SIG-M5 (cell line): ENCODE measurements around the gene KRT25.

Source experiments
- DNase-seq: peaks from one replicate; lab custom pipeline; 2025; lab: John Stamatoyannopoulos, UW

KRT25 gene

DNA sequence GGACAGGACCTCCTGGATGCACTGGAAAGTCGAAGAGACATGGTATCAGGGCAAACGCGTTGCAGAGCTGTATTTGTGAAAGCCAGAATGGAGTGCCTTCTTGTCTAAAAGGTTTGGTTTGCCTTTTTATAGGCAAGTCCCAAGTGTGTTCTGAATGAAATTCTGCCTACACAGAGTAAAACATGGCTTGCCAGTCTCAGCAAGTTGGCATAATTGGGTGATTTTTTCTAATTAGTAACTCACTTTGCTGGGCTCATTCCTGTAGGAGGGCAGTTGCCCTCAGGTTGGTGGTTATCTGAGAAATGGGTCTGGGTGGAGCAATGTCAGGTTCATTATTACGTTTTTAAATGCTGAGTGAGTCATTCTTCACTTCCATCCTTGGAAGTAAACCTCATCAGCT lies at the start of gene KRT25:
KRT25 (minus strand) TSS at position 101 of the 400 bp plus-strand sequence; CDS start at position 41, 60 bp downstream.
- no peak for DNase-seq

- DNase-seq, result no peak
Measured at GRCh38 chr17:40803617-40804082, 48.5 kb upstream of the KRT25 start.

DNA sequence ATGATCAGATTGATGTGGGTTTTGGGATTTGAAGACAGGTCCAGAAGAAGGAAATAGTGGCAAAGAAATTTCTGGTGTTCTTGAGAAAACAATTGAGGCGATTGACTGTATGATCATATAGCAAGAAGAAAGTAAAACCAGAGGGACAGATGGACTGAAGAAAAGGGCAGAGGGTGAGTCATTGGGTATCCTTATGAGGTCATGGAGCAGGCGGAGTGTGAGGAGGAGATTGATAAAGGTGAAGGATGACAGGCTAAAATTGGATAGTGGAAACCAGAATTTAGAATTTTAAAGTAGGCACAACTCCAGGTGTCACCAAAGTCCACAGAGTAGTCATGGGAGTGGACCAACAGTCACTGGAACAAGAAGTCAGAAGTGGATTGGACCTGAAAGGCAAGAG lies 46.0 kb upstream of the KRT25 start:
- no peak for DNase-seq

DNA sequence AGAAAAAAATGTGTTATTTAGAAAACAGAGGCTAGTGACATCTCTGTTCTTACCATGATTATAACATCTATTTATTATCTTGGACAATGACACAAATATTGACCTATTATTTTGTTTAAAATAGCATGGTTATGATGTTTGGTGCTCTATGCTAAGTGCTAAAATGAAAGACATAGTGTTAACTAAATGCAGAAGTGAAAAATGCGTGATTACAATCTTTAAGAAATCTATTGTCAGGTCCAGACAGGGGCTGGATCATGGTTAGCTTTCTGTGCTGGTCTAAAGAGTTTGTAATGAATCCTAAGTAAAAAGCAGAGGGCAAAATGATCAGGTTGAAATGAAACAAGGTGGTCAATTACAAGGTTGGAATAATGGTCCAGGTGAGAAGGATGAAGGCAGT lies 45.2 kb upstream of the KRT25 start:
- no peak for DNase-seq

GRCh38 chr17:40799859-40800258 lies 44.7 kb upstream of the KRT25 start, which contains the start of gene KRT28:
Gene KRT28 (minus strand): TSS chr17:40799959. CDS start chr17:40799893, 66 bp downstream.
- no peak for DNase-seq

DNA sequence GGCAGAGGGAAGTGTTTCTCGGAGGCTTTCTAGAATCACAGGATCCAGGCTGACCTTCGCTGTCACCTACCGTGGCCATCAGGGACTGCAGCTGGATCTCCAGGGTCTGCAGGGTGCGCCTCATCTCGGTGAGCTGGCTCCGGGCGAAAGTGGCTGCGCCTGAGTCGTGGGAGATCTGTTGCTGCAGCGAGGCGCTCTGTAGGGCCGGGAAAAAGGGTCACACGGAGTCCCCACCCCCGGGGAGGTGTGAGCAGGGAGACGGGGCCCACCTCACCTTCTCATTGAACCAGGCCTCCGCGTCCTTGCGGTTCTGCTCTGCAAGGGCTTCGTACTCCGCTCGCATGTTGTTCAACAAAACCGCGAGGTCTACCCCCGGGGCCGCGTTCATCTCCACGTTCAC lies 41.7 kb upstream of the KRT25 start:
- DNase-seq, result no peak

DNA sequence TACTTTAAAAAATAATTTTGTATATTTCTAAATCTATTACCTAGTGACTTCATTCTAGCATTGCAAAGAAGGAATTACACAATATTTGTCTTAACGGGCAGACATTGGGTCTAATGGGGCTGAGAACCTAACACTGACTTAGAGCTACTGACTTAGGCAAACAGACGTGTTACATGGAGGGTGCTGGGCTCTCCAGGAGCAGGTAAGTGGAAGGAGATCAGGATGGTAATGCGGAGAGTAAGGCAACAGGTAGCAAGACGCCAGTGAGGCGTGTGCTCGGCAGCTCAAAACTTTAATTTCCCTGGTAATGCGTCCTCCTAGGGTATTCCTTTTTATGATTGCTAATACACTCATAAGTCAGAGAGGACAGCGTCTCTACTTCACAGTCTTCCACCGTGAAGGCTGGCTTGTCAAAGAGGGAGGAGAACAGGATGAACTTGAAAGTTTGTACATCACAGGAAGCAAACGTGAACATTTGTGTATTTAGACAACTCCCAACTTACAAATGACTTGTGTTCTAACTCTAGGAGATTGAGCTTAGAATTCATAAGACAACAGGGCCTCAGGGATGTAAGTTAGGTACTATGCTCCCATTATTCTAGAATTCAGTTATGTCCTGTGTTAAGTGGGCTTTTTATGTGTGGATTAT lies 40.0 kb upstream of the KRT25 start:
- no peak for DNase-seq

GRCh38 chr17:40794466-40794865 lies 39.3 kb upstream of the KRT25 start:
- DNase-seq, result no peak

DNA sequence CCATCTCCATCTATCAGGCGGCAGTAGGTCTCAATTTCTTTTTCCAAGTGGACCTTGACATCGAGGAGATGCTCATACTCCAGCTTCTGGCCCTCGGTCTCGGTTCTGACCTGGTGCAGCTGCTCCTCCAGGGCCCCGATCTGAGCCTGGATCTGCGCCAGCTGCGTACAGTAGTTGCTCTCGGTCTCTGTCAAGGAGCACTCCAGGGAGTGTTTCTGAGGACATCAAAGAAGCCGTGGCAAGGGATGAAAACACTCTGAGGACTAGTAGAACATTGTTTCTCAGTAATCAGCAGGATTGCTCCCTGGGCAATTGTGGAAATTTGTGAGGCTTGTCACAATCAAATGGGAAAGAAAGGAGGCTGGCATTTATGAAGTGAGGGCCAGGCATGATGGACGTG lies 38.7 kb upstream of the KRT25 start:
- no peak for DNase-seq

DNA sequence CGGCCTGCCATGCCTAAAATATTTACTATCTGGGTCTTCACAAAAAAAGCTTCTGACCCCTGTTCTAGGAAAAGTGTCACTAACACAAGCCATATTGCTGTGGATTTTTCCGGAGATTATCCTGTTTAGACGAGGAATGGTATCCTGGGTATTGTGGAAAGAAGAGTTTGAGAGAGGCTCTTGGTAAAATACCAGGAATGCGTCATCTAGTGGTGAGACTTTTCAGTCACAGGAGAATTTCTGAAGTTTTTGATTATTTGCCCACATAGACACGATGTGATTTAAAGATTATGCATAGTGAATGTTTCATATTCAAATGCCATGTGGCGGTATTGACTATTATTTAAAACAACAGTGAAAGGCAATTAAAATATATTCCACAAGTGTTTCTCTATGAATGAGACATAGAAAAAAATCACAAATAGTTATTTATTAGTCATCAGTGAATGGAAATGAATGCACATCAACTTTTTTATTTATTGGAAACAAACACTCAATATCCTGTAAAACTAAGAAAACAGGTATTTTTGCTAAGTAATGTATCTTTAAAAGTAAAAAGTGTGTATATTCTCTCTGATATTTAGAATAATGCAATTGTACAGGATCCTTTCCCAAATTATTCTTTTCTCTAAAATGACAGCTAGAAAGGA lies 36.8 kb upstream of the KRT25 start:
- no peak for DNase-seq

DNA sequence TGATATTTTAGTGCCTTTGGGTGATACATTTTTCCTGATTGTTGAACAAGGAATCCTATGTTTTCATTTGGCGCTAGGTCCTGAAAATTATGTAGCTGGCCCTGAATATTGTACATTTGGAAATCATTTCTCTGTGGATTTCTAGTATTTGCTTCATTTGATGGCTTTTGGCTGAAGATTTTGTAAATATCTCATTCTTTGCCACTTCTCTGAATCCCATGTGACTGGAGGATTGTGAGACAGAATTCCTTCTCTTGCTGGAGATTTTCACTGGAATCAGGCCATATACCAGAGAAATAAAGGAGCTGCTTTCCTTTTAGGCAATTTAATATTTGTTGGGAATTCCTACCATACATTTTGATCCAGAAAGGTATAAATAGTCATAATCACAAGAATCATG lies 36.0 kb upstream of the KRT25 start:
- no peak for DNase-seq

DNA sequence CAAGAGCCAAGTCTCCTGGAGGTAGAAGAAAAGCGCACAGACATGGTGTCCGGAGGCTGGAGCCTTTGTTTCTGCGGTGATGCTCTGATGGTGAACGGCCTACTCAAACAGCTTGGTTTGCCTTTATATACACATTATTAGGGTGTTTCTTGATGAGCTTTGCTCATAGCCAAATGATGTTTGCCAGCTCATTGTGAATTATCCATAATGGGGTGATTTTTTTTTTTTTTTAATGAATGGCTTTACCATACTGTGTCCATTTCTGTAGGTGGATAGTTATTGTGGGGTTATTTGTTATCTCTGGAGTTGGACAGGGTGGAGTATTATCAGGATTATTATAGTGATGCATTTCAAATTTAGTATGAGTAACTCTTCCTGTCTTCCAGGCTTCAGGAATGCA lies 27.3 kb upstream of the KRT25 start, which contains the start of gene KRT27:
KRT27 (minus strand) TSS at position 101 of the 400 bp plus-strand sequence; CDS start at position 44, 57 bp downstream.
- DNase-seq, result no peak

DNA sequence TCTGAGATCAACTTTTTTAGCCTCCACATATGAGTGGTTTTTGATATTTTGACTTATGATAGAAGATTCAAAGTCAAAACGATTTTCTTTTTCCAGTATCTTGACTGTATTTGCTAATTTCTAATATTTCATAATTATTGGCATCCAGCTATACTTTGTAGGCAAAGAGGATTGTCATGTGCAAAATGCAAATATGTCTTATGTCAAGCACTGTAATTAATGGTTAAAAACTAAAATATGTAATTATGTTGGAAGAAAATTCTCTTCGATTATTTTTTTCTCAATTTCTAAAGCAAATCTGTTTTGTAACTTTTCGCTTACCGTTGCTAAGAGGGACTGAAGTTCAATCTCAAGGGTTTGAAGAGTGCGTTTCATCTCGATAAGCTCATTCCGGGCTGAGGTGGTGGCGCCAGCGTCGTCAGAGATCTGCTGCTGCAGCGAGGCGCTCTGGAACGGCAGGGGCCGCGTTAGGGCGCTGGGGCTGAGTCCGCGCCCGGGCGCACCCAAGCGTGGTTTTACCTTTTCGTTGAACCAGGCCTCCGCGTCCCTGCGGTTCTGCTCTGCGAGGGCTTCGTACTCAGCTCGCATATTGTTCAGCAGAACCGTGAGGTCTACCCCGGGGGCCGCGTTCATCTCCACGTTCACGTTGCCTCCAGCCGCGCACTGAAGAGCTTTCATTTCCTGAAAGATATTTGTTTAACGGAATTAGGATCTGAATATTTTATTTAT lies 24.2 kb upstream of the KRT25 start:
- no peak for DNase-seq

- DNase-seq, result no peak
Measured at GRCh38 chr17:40778461-40778860, 23.3 kb upstream of the KRT25 start.

DNA sequence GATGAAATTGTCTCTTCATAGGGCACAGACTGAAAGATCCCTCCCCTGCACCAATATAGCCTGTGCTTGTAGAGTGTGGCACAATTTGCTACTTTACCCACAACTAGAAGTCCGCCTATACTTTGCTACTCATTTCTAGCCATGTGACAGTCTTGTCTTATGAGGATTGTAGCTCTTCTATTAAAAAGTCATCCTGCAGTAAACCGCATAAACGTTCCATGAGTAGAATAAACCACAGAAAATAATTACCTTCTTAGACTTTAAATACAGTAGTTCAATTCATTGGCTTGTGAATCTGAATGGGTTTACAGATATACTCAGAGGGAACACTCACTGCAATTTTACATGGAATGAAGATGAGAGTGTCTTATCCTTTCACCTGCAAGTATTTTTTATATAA lies 22.8 kb upstream of the KRT25 start:
- no peak for DNase-seq

- DNase-seq, result no peak
Measured at GRCh38 chr17:40777459-40777858, 22.3 kb upstream of the KRT25 start.

- no peak for DNase-seq
Measured at GRCh38 chr17:40775945-40776344, 20.8 kb upstream of the KRT25 start.

DNA sequence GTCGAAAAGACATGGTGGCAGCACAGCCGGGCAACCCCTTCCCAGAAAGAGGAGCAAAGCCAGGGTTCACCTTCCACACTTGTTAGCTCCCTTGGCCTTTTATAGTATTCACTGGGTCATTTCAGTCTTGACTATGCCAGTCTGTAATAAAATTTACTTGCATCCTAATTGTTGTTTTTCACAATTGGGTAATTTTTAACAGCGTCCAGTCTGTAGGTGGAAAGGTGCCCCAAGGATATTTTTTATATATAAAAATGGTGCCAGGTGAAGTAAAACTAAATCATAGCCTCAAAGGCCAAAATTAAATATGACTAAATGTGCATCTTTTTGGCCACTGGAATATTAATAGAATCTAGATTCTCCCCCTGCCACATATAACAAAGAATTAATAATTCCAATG lies 17.0 kb upstream of the KRT25 start, which contains the start of gene KRT26:
KRT26 (minus strand) TSS at position 101 of the 400 bp plus-strand sequence; CDS start at position 13, 88 bp downstream.
- no peak for DNase-seq

DNA sequence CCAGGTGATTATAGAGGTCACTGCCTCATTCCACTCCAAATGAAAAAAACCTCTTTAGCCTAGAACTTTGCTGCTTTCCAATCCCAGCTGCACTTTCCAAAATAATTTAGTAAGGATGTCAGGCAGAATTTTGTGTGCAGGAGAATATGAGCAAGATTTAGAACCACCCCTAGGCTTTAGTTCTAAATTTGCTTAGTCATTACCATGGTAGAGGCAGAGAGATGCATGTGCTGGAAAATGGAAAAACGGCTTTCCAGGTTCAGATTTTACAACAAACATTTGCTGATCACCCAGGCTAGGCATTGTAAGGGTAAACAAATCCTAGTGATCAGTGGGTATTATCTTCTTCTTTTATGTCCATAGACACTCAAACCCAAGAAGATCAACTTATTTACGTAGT lies 10.5 kb upstream of the KRT25 start:
- no peak for DNase-seq

- DNase-seq, result no peak
Measured at GRCh38 chr17:40763752-40764151, 8.6 kb upstream of the KRT25 start.

- DNase-seq, result no peak
Measured at GRCh38 chr17:40760105-40761016, 5.2 kb upstream of the KRT25 start.

DNA sequence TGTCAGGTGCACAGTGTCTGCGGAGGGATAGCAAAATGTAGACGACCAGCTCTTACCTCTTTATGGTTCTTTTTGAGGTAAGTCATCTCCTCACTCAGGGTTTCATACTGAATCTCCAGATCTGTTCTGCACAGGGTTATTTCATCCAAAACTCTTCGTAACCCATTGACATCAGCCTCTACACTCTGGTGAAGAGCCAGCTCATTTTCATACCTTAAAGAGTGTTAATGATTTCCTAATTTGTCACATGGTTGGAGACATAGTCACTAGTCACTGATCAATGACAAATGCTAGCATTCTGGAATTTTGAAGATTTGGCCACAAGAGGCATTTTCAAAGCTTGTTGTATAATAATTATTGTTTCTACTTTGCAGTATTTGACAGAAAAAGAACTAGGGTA lies 1.3 kb downstream of the KRT25 start:
- DNase-seq, result no peak
